ENCODE data around the gene GDF2. TPM values are rescaled to one million over a fixed set of nuclear protein-coding genes. Genes with fewer than 3 reads are reported as not detected.

GDF2 gene
- total and polyA plus RNA-seq, 2 experiments from 2014 or later: not detected

DNA sequence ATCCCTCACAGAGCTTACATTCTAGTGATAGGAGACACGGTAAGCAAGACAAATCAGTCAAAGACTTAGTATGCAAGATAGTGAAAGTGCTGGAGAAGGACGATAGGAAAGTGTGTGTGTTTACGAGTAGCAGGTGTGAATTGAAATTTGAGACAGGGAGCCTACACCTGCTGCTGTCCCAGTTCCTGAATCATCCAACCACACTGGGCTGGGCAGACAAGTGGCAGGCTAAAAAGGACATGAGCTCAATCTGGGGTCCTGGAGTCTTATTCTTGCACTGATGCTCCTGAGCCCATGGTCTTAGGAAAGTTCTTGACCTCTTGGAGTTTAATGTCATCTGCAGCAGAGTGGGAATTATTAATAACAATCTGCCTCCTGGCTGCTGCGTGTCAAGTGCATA lies 42.1 kb downstream of the GDF2 start:
- WGBS, 2 experiments (ENCODE audit: low coverage in 1 of 2, low lambda C conversion rate in 2 of 2, missing lambda C conversion rate in 2 of 2): 51 to 60% methylated on average over 4 of the region's 4 CpGs
- H3K4me2 ChIP-seq (ENCODE audit: unreplicated experiment): no peak overlapping the region

DNA sequence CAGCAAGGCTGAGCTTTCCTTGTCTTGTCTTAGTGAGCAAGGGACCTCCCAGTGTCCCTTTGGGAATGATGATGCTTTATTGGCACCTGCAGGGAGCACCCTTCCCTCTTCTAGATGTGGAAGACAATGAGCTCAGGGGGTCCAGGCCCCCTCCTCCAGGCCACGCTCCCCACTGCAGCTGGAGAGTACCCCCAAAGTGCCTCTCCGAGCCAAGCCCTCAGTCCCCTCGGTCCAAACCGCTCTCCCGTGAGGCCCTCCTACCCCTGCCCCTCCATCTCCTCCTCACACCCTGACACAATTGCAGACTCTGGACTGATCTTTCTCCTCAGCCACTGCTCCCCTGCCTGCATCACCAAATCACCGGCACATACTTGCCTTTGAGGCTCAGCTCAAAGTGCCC lies 42.7 kb downstream of the GDF2 start:
- H3K9me3 ChIP-seq (ENCODE audit: low read depth): no peaks in the 10 kb centered on the region
- in situ Hi-C loops (cut with MboI): no loop called here
- DNase-seq: no peak
- no peaks in the 10 kb centered on the region for H4K20me1 ChIP-seq (ENCODE audit: insufficient read depth)
- TF ChIP-seq EZH2 (IDR thresholded peaks at IDR 0.05; ENCODE audit: insufficient read depth, poor library complexity, severe bottlenecking) (no peak), EZH2phosphoT487 (IDR thresholded peaks at IDR 0.05; ENCODE audit: insufficient read depth, low read depth) (no peak)
- H3K27ac ChIP-seq: no peak overlapping the region
- peaks cover 17% of the 10 kb centered on the region; the same call in 1 of the 2 replicates for H3K27me3 ChIP-seq (replicated peaks; ENCODE audit: insufficient read depth)
- no peaks in the 10 kb centered on the region for H3F3A ChIP-seq (ENCODE audit: insufficient read depth)
- no peak overlapping the region for H3K4me3 ChIP-seq
- H3K9ac ChIP-seq: no peak overlapping the region
- WGBS, 2 experiments (ENCODE audit: low coverage in 1 of 2, low lambda C conversion rate in 2 of 2, missing lambda C conversion rate in 2 of 2): 54 to 58% methylated on average over 5 to 6 of the region's 6 CpGs
- H3K36me3 ChIP-seq (ENCODE audit: low read depth): no peaks in the 10 kb centered on the region
- no peaks in the 10 kb centered on the region for H3K79me2 ChIP-seq (ENCODE audit: insufficient read depth)
- H2AFZ ChIP-seq: no peak overlapping the region
- no peaks in the 10 kb centered on the region for H3K4me1 ChIP-seq (ENCODE audit: insufficient read depth)
- no peak overlapping the region for H3K4me2 ChIP-seq (ENCODE audit: unreplicated experiment)
- no peaks in the 10 kb centered on the region for H3K9me2 ChIP-seq (ENCODE audit: insufficient read depth)

More for the DNA sequence above, 42.1 kb downstream of the GDF2 start:
- TF ChIP-seq EZH2phosphoT487 (IDR thresholded peaks at IDR 0.05; ENCODE audit: insufficient read depth, low read depth) (no peak), EZH2 (IDR thresholded peaks at IDR 0.05; ENCODE audit: insufficient read depth, poor library complexity, severe bottlenecking) (no peak)
- H3K27ac ChIP-seq: no peak overlapping the region
- no peaks in the 10 kb centered on the region for H3K79me2 ChIP-seq (ENCODE audit: insufficient read depth)
- H3K27me3 ChIP-seq (replicated peaks; ENCODE audit: insufficient read depth): peaks cover 17% of the 10 kb centered on the region; the same call in 1 of the 2 replicates
- no peaks in the 10 kb centered on the region for H3K4me1 ChIP-seq (ENCODE audit: insufficient read depth)
- H3K9me2 ChIP-seq (ENCODE audit: insufficient read depth): no peaks in the 10 kb centered on the region
- in situ Hi-C loops (cut with MboI): no loop called here
- no peaks in the 10 kb centered on the region for H3K9me3 ChIP-seq (ENCODE audit: low read depth)
- H3F3A ChIP-seq (ENCODE audit: insufficient read depth): no peaks in the 10 kb centered on the region
- no peak for DNase-seq
- no peak overlapping the region for H3K4me3 ChIP-seq
- no peak overlapping the region for H2AFZ ChIP-seq
- no peak overlapping the region for H3K9ac ChIP-seq
- no peaks in the 10 kb centered on the region for H3K36me3 ChIP-seq (ENCODE audit: low read depth)
- H4K20me1 ChIP-seq (ENCODE audit: insufficient read depth): no peaks in the 10 kb centered on the region

DNA sequence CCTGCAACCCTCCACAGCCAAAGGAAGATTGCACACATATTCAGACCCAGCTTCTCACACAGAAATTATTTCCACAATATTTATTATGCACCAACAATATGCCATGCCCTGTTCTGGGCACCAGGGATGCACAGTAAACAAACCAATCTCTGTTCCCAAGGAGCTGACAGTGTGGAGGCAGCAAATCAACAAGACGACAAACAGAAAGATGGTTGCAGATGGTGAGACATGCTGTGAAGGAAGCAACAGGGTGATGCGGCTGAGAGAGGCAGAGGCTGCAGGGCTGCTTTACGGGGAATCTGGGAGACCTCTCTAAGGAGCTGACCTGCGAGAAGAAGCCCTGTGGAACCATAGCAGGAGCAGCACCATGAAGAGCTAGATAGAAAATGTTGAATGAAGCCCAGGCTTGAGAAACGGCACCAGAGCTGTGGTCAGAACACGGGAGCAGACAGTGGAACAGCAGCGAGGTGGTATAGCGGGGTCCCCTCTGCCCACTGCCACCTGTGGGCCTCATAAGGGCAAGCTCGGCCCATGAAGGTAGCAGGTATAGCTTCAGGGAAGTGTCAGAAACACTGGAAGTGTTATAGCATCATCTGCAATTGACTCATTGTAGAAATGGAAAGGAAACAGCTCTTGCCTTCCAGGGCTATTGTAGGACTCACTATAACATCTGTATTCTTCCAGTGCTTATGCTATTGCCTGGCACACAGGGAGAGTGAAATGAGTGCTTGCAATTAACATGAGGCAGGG lies 43.4 kb downstream of the GDF2 start:
- in situ Hi-C loops (cut with MboI): no loop called here
- no peaks in the 10 kb centered on the region for H4K20me1 ChIP-seq (ENCODE audit: insufficient read depth)
- H3K27ac ChIP-seq: no peak overlapping the region
- H2AFZ ChIP-seq: no peak overlapping the region
- WGBS, 2 experiments (ENCODE audit: low coverage in 1 of 2, low lambda C conversion rate in 2 of 2, missing lambda C conversion rate in 2 of 2): 58% methylated on average over 9 of the region's 9 CpGs
- TF ChIP-seq EZH2 (IDR thresholded peaks at IDR 0.05; ENCODE audit: insufficient read depth, poor library complexity, severe bottlenecking) (no peak), EZH2phosphoT487 (IDR thresholded peaks at IDR 0.05; ENCODE audit: insufficient read depth, low read depth) (no peak)
- no peaks in the 10 kb centered on the region for H3K79me2 ChIP-seq (ENCODE audit: insufficient read depth)
- no peak overlapping the region for H3K4me3 ChIP-seq
- DNase-seq: no peak
- no peaks in the 10 kb centered on the region for H3K4me1 ChIP-seq (ENCODE audit: insufficient read depth)
- H3K27me3 ChIP-seq (replicated peaks; ENCODE audit: insufficient read depth): peaks cover 17% of the 10 kb centered on the region; the same call in 1 of the 2 replicates
- H3K9me2 ChIP-seq (ENCODE audit: insufficient read depth): no peaks in the 10 kb centered on the region
- no peaks in the 10 kb centered on the region for H3K9me3 ChIP-seq (ENCODE audit: low read depth)
- H3F3A ChIP-seq (ENCODE audit: insufficient read depth): no peaks in the 10 kb centered on the region
- H3K4me2 ChIP-seq (ENCODE audit: unreplicated experiment): no peak overlapping the region
- no peaks in the 10 kb centered on the region for H3K36me3 ChIP-seq (ENCODE audit: low read depth)
- H3K9ac ChIP-seq: no peak overlapping the region

DNA sequence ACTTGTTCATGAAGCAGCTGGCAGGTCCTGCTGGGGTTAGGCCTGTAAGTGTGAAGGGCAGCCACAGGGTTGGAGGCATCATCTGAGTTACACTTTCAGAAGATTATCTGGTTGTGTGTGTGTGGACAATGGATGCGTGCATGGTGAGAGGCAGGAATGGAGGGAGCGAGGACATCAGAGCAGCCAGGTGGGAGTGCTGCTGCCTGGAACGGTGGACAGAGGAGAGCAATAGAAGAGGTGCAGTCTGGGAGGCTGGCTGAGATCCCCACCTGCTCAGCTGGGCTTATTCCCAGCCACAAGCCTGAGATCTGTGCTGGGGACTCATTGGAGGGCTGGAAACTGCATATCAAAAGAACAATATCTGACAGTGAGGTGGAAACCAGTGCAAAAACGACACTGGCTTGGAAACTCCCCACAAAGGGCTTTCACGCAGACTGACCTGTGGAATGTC lies 44.0 kb downstream of the GDF2 start:
- H3K9me3 ChIP-seq (ENCODE audit: low read depth): no peaks in the 10 kb centered on the region
- DNase-seq: no peak
- H3K4me2 ChIP-seq (ENCODE audit: unreplicated experiment): no peak overlapping the region
- peaks cover 17% of the 10 kb centered on the region; the same call in 1 of the 2 replicates for H3K27me3 ChIP-seq (replicated peaks; ENCODE audit: insufficient read depth)
- H3K9ac ChIP-seq: no peak overlapping the region
- H3K36me3 ChIP-seq (ENCODE audit: low read depth): no peaks in the 10 kb centered on the region
- H3K4me3 ChIP-seq: no peak overlapping the region
- no peaks in the 10 kb centered on the region for H3K9me2 ChIP-seq (ENCODE audit: insufficient read depth)
- H3K27ac ChIP-seq: no peak overlapping the region
- in situ Hi-C loops (cut with MboI): no loop called here
- H3K4me1 ChIP-seq (ENCODE audit: insufficient read depth): no peaks in the 10 kb centered on the region
- no peaks in the 10 kb centered on the region for H3K79me2 ChIP-seq (ENCODE audit: insufficient read depth)
- no peak overlapping the region for H2AFZ ChIP-seq
- H4K20me1 ChIP-seq (ENCODE audit: insufficient read depth): no peaks in the 10 kb centered on the region
- TF ChIP-seq EZH2 (IDR thresholded peaks at IDR 0.05; ENCODE audit: insufficient read depth, poor library complexity, severe bottlenecking): no peak
- TF ChIP-seq EZH2phosphoT487 (IDR thresholded peaks at IDR 0.05; ENCODE audit: insufficient read depth, low read depth): no peak
- 60 to 61% methylated on average over 5 of the region's 5 CpGs for WGBS, 2 experiments (ENCODE audit: low coverage in 1 of 2, low lambda C conversion rate in 2 of 2, missing lambda C conversion rate in 2 of 2)
- H3F3A ChIP-seq (ENCODE audit: insufficient read depth): no peaks in the 10 kb centered on the region

All from GM23248 (cell line).